IPS-18a (cell line): Measurements from ENCODE around the gene MDGA2.

Experiments used
- H3K27ac ChIP-seq: one replicate; pipeline ENCODE4 v1.5.1; 2013; ENCODE audit warnings: low read length
- H3K27me3 ChIP-seq: one replicate; pipeline ENCODE4 v1.6.1; 2013; ENCODE audit warnings: mild to moderate bottlenecking, low read length; ENCODE audit not compliant: control insufficient read depth, insufficient read depth
- H3K36me3 ChIP-seq: one replicate; pipeline ENCODE4 v1.6.1; 2013; ENCODE audit warnings: low read depth, low read length; ENCODE audit not compliant: control insufficient read depth
- H3K4me1 ChIP-seq: one replicate; pipeline ENCODE4 v1.6.1; 2013; ENCODE audit warnings: low read depth, low read length; ENCODE audit not compliant: control insufficient read depth
- H3K4me3 ChIP-seq: one replicate; pipeline ENCODE4 v1.5.1; 2013; ENCODE audit warnings: low read length
- H3K9ac ChIP-seq: one replicate; pipeline ENCODE4 v1.6.1; 2013; ENCODE audit warnings: mild to moderate bottlenecking, low read length, moderate library complexity
- H3K9me3 ChIP-seq: one replicate; pipeline ENCODE4 v1.6.1; 2013; ENCODE audit warnings: low read depth, low read length; ENCODE audit not compliant: control insufficient read depth

MDGA2 gene

DNA sequence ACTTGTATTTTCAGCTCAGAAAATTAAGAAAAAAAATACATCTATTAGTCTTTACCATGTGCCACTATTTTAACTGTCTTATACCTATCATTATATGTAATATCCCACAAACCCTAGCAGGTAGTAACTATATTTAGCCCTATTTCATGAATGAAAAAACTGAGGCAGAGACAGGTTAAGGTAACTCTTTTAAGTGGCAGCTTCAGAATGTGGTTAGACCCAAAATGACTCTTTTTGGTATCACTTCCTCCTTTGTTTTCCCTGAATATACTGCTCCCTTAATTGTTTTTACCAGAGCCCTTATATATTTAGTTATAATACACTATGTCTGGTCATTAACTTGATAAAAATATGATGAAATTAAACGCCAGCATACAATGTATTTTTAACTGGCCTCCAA lies 788.3 kb downstream of the MDGA2 start:
- Histone ChIP-seq H3K36me3 (no peaks in the 10 kb centered on the region), H3K9ac (no peak overlapping the region), H3K27ac (no peak overlapping the region), H3K4me1 (no peaks in the 10 kb centered on the region), H3K4me3 (no peak overlapping the region), H3K9me3 (no peaks in the 10 kb centered on the region), H3K27me3 (no peaks in the 10 kb centered on the region)

DNA sequence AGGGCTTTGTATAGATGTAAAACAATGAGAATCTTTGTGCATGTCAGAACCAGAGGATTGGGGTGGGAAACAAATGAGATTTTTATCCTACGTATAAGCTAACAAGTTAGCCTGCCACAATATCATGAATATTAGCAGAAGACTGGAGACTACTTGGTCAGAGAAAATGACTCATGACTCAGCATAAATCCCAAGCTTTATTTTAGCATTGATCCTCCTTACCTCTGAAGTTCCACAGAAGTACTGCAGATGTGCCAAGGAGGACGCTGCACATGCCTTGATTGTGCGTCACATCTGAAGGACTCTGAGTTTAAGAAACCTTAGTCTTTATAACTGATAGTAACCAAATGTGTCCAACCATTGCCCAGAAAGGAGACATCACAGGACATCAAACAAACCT lies 789.8 kb downstream of the MDGA2 start:
- H3K4me3 ChIP-seq = no peak overlapping the region
- no peaks in the 10 kb centered on the region for H3K36me3 ChIP-seq
- H3K4me1 ChIP-seq = no peaks in the 10 kb centered on the region
- H3K27ac ChIP-seq = no peak overlapping the region
- H3K27me3 ChIP-seq = no peaks in the 10 kb centered on the region
- no peaks in the 10 kb centered on the region for H3K9me3 ChIP-seq
- H3K9ac ChIP-seq = no peak overlapping the region

DNA sequence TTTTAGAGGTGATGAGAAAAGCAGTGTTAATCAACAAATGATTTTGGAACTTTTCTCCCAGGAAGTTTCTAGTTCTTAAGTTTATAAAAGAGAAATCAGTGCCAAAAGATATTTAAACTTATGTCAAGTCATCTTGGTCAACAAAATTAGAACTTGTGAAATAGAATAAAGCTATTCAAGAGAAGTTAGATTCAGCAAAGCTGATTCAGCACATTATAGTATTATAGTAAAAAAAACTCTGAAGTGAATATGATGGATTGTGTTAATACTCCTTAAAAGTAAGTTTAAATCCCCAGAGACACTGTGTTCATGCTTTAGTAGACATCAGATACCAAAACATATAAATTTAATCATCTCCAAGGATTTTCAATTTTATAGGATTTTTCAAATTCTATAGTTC lies 813.7 kb downstream of the MDGA2 start:
- H3K27ac ChIP-seq = no peak overlapping the region
- H3K27me3 ChIP-seq = no peaks in the 10 kb centered on the region
- no peaks in the 10 kb centered on the region for H3K4me1 ChIP-seq
- H3K4me3 ChIP-seq = no peak overlapping the region
- H3K36me3 ChIP-seq = no peaks in the 10 kb centered on the region
- H3K9me3 ChIP-seq = no peaks in the 10 kb centered on the region
- no peak overlapping the region for H3K9ac ChIP-seq

DNA sequence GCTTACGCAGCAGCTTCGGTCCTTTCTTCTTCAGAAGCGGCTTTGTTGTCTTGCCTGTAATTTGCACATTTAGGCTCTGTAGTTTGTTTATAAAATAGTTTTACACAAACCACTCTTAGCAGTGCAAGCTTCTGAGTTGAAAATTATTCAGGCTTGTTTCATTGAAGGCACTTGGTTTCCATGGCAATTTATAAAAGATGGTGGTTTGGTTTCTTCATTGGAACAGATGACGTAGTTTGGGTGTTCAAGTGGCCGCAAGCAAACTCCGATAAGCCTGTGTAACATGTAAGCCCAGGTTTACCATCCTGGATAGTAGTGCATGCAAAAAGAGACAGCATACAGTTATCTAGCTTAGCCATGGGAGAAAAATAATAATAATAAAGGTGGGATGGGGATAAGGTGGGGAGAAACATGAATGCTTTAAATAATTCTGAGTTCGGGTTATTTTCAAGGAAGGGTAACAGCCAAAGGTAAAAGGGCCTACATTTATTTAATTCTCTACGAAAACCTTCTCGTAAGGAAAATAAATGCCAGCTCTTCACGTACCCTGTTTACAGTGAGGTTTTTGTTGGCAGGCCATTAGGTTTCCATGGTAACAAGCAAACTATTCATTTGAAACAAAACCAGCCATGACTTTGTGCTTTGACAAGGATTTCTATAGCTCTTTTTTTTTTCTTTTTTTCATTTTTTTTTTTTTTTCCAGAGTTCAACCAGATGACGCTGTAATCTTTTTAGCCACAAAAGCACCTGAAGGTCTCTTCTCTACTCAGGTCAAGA lies 834.3 kb downstream of the MDGA2 start:
- no peaks in the 10 kb centered on the region for H3K9me3 ChIP-seq
- H3K9ac ChIP-seq = no peak overlapping the region
- H3K27me3 ChIP-seq = no peaks in the 10 kb centered on the region
- H3K4me3 ChIP-seq = no peak overlapping the region
- H3K27ac ChIP-seq = peak overlapping the region; percentile 52
- H3K36me3 ChIP-seq = no peaks in the 10 kb centered on the region
- peaks cover 12% of the 10 kb centered on the region for H3K4me1 ChIP-seq

DNA sequence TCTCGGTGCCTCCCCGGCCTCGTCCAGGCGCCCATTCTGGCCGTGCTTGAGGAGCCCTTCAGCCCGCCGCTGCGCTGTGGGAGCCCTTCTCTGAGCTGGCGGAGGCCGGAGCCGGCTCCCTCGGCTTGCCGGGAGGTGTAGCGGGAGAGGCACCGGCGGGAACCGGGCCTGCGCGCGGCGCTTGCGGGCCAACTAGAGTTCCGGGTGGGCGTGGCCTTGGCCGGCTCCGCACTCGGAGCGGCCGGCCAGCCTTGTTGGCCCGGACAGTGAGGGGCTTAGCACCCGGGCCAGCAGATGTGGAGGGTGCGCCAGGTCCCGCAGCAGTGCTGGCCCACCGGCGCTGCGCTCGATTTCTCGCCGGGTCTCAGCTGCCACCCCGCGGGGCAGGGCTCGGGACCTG lies 855.1 kb downstream of the MDGA2 start:
- H3K9ac ChIP-seq = no peak overlapping the region
- peaks cover 19% of the 10 kb centered on the region for H3K4me1 ChIP-seq
- no peaks in the 10 kb centered on the region for H3K27me3 ChIP-seq
- H3K27ac ChIP-seq = no peak overlapping the region
- H3K4me3 ChIP-seq = no peak overlapping the region
- H3K9me3 ChIP-seq = no peaks in the 10 kb centered on the region
- H3K36me3 ChIP-seq = no peaks in the 10 kb centered on the region

DNA sequence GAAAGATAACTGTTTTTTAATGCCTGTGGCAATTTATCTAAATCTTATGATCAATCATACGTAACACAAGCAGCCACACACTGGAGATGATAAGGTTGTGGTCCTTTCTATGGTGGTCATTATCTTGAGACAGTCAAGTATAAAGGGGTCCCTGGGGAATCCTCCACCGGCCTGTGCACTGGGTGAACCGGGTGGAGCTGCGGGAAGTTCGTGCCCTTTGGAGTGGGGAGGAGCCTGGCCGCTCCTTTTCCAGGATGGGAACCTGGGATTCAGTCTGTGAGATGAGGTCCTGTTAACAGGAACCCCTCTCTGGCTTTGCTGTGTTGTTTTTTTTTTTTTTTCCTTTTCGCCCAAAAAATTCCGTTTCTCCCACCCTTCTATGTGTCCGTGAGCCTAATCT lies 856.3 kb downstream of the MDGA2 start:
- Histone ChIP-seq H3K27me3 (no peaks in the 10 kb centered on the region), H3K4me1 (peaks cover 19% of the 10 kb centered on the region), H3K9ac (no peak overlapping the region), H3K9me3 (no peaks in the 10 kb centered on the region), H3K27ac (no peak overlapping the region), H3K4me3 (no peak overlapping the region), H3K36me3 (no peaks in the 10 kb centered on the region)

DNA sequence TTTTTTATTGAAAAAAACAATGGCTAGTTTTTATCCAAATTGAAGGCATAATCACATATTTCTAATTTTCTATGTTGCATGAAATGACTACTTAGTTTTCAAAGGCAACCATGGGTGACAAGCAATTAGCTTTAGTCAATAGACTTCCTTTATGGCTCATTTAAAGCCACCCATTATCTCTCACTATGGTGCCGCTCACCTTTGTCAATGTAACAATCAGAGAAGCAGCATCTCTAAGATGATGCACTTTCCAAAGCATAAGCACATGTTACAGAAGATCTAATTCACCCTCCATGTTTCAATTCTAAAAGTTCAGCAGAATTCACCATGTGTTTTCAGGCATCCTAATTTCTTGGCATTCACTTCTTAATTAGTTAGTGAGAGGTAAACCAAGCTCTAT lies 857.3 kb downstream of the MDGA2 start:
- H3K36me3 ChIP-seq = no peaks in the 10 kb centered on the region
- H3K9ac ChIP-seq = no peak overlapping the region
- no peaks in the 10 kb centered on the region for H3K27me3 ChIP-seq
- peaks cover 19% of the 10 kb centered on the region for H3K4me1 ChIP-seq
- peak overlapping the region; percentile 3 for H3K4me3 ChIP-seq
- H3K27ac ChIP-seq = no peak overlapping the region
- no peaks in the 10 kb centered on the region for H3K9me3 ChIP-seq

DNA sequence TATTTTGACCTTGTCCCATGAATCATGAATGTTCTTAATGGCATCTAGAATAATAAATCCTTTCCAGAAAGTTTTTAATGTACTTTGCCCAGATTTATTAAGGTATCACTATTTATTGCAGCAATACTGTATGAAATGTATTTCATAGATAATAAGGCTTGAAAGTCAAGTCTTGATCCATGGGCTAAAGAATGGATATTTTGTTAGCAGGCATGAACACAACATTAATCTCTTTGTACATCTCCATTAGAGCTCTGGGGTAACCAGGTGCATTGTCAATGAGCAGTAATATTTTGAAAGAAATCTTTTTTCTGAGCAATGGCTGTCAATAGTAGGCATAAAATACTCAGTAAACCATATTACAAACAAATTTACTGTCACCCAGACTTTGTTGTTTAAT lies 882.3 kb downstream of the MDGA2 start:
- Histone ChIP-seq H3K27ac (no peak overlapping the region), H3K4me1 (no peaks in the 10 kb centered on the region), H3K4me3 (no peak overlapping the region), H3K36me3 (no peaks in the 10 kb centered on the region), H3K9me3 (no peaks in the 10 kb centered on the region), H3K27me3 (no peaks in the 10 kb centered on the region), H3K9ac (no peak overlapping the region)
